ENCODE data around the gene IFT122. TPM values are rescaled to one million over a fixed set of nuclear protein-coding genes. Genes with fewer than 3 reads are reported as not detected.

The IFT122 gene
- total RNA-seq, 1 donor from 2014 or later: 17.7 TPM

DNA sequence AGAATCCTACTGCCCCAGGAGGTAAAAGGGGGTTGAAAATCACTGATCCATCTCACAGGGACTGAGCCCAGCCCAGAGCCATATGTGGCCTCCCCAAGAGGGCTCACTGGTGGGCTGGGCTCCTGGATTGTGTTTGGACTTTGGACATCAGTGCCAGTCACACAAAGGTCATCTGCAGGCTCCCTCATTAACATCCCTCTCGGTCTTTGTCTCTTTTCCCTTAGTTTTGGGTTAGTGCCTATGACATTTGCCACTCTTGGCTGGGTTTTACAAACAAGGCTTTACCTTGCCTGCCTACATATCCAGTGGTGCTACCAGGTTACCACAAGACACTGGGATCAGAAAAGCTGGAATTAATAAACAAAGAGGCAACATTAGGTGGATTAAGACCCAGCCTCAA lies 27.9 kb downstream of the IFT122 start:
- H2AFZ ChIP-seq (ENCODE audit: low read depth, low read length): no peak overlapping the region
- no peaks in the 10 kb centered on the region for H4K20me1 ChIP-seq (ENCODE audit: insufficient read depth, low read length)
- H3K4me1 Mint-ChIP-seq (ENCODE audit: low read depth, unreplicated experiment): no peaks in the 10 kb centered on the region
- H3K36me3 Mint-ChIP-seq (ENCODE audit: low read depth, unreplicated experiment): peaks cover 14% of the 10 kb centered on the region
- TF ChIP-seq EZH2 (IDR thresholded peaks at IDR 0.05; ENCODE audit: insufficient read depth, low read length): no peak
- TF ChIP-seq, protein P1, sequence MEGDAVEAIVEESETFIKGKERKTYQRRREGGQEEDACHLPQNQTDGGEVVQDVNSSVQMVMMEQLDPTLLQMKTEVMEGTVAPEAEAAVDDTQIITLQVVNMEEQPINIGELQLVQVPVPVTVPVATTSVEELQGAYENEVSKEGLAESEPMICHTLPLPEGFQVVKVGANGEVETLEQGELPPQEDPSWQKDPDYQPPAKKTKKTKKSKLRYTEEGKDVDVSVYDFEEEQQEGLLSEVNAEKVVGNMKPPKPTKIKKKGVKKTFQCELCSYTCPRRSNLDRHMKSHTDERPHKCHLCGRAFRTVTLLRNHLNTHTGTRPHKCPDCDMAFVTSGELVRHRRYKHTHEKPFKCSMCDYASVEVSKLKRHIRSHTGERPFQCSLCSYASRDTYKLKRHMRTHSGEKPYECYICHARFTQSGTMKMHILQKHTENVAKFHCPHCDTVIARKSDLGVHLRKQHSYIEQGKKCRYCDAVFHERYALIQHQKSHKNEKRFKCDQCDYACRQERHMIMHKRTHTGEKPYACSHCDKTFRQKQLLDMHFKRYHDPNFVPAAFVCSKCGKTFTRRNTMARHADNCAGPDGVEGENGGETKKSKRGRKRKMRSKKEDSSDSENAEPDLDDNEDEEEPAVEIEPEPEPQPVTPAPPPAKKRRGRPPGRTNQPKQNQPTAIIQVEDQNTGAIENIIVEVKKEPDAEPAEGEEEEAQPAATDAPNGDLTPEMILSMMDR (IDR thresholded peaks at IDR 0.05; ENCODE audit: insufficient read depth, low read depth, low read length): no peak
- H3K36me3 ChIP-seq (ENCODE audit: insufficient read depth, low read length): peaks cover 8% of the 10 kb centered on the region
- H3K27me3 Mint-ChIP-seq (ENCODE audit: low read depth, unreplicated experiment): no peaks in the 10 kb centered on the region
- H3K27me3 ChIP-seq (ENCODE audit: insufficient read depth, low read length): no peaks in the 10 kb centered on the region
- H3K79me2 ChIP-seq (ENCODE audit: insufficient read depth, low read length): no peaks in the 10 kb centered on the region
- no peak overlapping the region for H3K4me3 ChIP-seq (ENCODE audit: insufficient read depth, low read depth, low read length)
- no peak overlapping the region for H3K9ac ChIP-seq (ENCODE audit: low read length)
- H3K4me3 Mint-ChIP-seq (ENCODE audit: unreplicated experiment): no peak overlapping the region
- no peaks in the 10 kb centered on the region for H3K9me3 Mint-ChIP-seq (ENCODE audit: unreplicated experiment)
- H3K27ac ChIP-seq (ENCODE audit: low read depth, low read length): no peak overlapping the region
- no peaks in the 10 kb centered on the region for H3K9me3 ChIP-seq (ENCODE audit: insufficient read depth, low read depth, low read length)
- H3K4me2 ChIP-seq (ENCODE audit: low read length): no peak overlapping the region
- no peak for FAIRE-seq
- DNase-seq (ENCODE audit: low read depth): no peak
- no peak overlapping the region for H3K27ac Mint-ChIP-seq (ENCODE audit: unreplicated experiment)
- H3K4me1 ChIP-seq (ENCODE audit: insufficient read depth, low read length): no peaks in the 10 kb centered on the region

DNA sequence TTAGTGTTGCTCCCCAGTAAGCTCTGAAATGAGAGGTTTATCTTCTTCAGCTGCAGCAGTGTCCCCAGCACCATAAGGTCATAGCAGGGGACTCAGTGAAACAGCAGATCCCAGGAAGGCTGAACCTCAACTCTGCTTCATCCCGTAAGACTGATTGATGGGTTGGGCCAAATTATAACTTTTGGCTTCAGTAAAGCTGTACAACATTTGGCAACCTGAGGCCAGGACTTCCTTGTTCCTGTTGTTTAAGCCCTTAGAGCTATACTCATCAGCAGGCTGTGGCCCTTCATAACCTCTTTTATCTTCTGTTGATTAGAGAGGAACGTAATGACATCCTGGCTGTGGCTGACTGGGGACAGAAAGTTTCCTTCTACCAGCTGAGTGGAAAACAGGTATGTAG lies 29.0 kb downstream of the IFT122 start:
- Histone ChIP-seq H3K36me3 (ENCODE audit: insufficient read depth, low read length) (peaks cover 5% of the 10 kb centered on the region), H3K27me3 (ENCODE audit: insufficient read depth, low read length) (no peaks in the 10 kb centered on the region), H3K9ac (ENCODE audit: low read length) (no peak overlapping the region), H3K4me1 (ENCODE audit: insufficient read depth, low read length) (no peaks in the 10 kb centered on the region), H3K9me3 (ENCODE audit: insufficient read depth, low read depth, low read length) (no peaks in the 10 kb centered on the region), H2AFZ (ENCODE audit: low read depth, low read length) (no peak overlapping the region), H3K27ac (ENCODE audit: low read depth, low read length) (no peak overlapping the region), H4K20me1 (ENCODE audit: insufficient read depth, low read length) (no peaks in the 10 kb centered on the region), H3K79me2 (ENCODE audit: insufficient read depth, low read length) (no peaks in the 10 kb centered on the region), H3K4me2 (ENCODE audit: low read length) (no peak overlapping the region), H3K4me3 (ENCODE audit: insufficient read depth, low read depth, low read length) (no peak overlapping the region)
- no peaks in the 10 kb centered on the region for H3K9me3 Mint-ChIP-seq (ENCODE audit: unreplicated experiment)
- H3K4me3 Mint-ChIP-seq (ENCODE audit: unreplicated experiment): no peak overlapping the region
- TF ChIP-seq, protein P1 (IDR thresholded peaks at IDR 0.05; ENCODE audit: insufficient read depth, low read depth, low read length): no peak
- no peak for TF ChIP-seq EZH2 (IDR thresholded peaks at IDR 0.05; ENCODE audit: insufficient read depth, low read length)
- FAIRE-seq: no peak
- no peaks in the 10 kb centered on the region for H3K27me3 Mint-ChIP-seq (ENCODE audit: low read depth, unreplicated experiment)
- no peak for DNase-seq (ENCODE audit: low read depth)
- peaks cover 12% of the 10 kb centered on the region for H3K36me3 Mint-ChIP-seq (ENCODE audit: low read depth, unreplicated experiment)
- no peak overlapping the region for H3K27ac Mint-ChIP-seq (ENCODE audit: unreplicated experiment)
- no peaks in the 10 kb centered on the region for H3K4me1 Mint-ChIP-seq (ENCODE audit: low read depth, unreplicated experiment)

DNA sequence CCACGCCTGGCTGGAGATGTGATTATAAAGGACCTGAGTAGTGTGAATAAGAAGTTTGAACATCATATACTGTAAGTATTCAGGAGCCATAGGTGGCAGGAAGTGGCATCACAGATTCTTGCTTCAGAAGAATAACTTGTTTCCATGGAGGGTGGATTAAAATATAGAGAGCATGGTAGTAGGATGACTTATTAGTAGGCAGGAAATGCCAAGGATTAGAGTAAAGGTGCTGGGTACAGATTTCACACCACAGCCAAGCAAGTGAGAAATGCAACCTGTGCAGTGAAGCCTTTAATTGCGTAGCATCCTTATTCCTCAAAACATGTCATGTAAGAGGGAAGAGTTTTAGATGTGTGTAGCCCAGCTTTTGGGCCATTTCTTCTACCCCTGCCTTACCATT lies 30.8 kb downstream of the IFT122 start:
- H3K4me3 Mint-ChIP-seq (ENCODE audit: unreplicated experiment): no peak overlapping the region
- no peak overlapping the region for H3K27ac Mint-ChIP-seq (ENCODE audit: unreplicated experiment)
- H4K20me1 ChIP-seq (ENCODE audit: insufficient read depth, low read length): no peaks in the 10 kb centered on the region
- no peaks in the 10 kb centered on the region for H3K79me2 ChIP-seq (ENCODE audit: insufficient read depth, low read length)
- FAIRE-seq (no peak), DNase-seq (ENCODE audit: low read depth) (no peak)
- H3K4me1 Mint-ChIP-seq (ENCODE audit: low read depth, unreplicated experiment): peaks cover 4% of the 10 kb centered on the region
- H3K27me3 ChIP-seq (ENCODE audit: insufficient read depth, low read length): no peaks in the 10 kb centered on the region
- H3K9me3 ChIP-seq (ENCODE audit: insufficient read depth, low read depth, low read length): no peaks in the 10 kb centered on the region
- H3K27ac ChIP-seq (ENCODE audit: low read depth, low read length): no peak overlapping the region
- TF ChIP-seq, protein P1 (IDR thresholded peaks at IDR 0.05; ENCODE audit: insufficient read depth, low read depth, low read length): no peak
- no peak for TF ChIP-seq EZH2 (IDR thresholded peaks at IDR 0.05; ENCODE audit: insufficient read depth, low read length)
- H3K9ac ChIP-seq (ENCODE audit: low read length): no peak overlapping the region
- no peaks in the 10 kb centered on the region for H3K9me3 Mint-ChIP-seq (ENCODE audit: unreplicated experiment)
- peaks cover 5% of the 10 kb centered on the region for H3K36me3 ChIP-seq (ENCODE audit: insufficient read depth, low read length)
- H3K4me2 ChIP-seq (ENCODE audit: low read length): no peak overlapping the region
- H3K4me1 ChIP-seq (ENCODE audit: insufficient read depth, low read length): peaks cover 7% of the 10 kb centered on the region
- H3K36me3 Mint-ChIP-seq (ENCODE audit: low read depth, unreplicated experiment): peaks cover 10% of the 10 kb centered on the region
- H2AFZ ChIP-seq (ENCODE audit: low read depth, low read length): no peak overlapping the region
- H3K4me3 ChIP-seq (ENCODE audit: insufficient read depth, low read depth, low read length): no peak overlapping the region
- no peaks in the 10 kb centered on the region for H3K27me3 Mint-ChIP-seq (ENCODE audit: low read depth, unreplicated experiment)
